ENCODE results near the gene UBTD2.

DNA sequence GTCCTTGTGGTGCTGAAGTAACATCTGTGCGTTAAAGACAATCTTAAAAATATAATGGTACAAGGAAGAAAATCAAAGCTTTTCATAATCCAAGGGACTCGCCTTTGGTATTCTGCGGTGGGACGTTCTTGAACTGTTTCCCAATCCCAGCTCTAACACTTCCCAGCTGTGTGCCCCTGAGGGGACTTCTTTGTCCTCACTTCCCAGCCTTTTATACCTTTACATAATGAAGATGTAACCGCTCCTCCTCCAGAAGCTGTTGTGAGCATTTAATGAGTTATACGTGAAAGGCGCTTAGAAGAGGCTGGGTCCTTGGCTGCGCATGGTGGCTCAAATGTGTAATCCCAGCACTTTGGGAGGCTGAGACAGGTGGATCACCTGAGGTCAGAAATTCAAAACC is 112.4 kb downstream of the UBTD2 start:
- TF ChIP-seq ZBED1 (IDR thresholded peaks at IDR 0.05) (no peak), ZBTB26 (CRISPR knock-in tag; IDR thresholded peaks at IDR 0.05) (no peak)
